ENCODE data around the gene POMGNT2.
"Not testable (repeated sequence)": the region's sequence is repeated elsewhere in the genome, so short reads cannot be mapped to it uniquely, and the experiment has no call there.

POMGNT2 gene

DNA sequence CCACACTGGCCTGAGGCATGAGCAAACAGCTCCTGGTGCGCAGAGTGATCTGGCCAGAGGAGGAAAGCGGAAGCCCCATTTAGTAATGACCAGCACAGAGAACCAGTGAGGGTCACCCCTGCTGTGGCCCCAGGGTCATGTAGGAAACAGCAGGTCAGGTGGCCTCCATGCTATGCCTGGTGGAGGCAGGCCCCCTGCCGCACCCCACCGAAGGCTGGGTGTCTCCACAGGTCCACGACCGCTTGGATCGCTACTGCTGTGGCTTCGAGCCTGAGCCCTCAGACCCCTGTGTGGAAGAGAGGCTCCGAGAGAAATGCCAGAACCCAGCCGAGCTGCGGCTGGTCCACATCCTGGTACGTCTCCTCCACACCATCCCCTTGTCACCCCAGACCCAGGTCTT, 52.6 kb downstream of the POMGNT2 start:
- Histone ChIP-seq H3K9ac (ENCODE audit: low read length) (no peak overlapping the region), H3K27me3 (ENCODE audit: insufficient read depth, low read length) (no peaks in the 10 kb centered on the region)

DNA sequence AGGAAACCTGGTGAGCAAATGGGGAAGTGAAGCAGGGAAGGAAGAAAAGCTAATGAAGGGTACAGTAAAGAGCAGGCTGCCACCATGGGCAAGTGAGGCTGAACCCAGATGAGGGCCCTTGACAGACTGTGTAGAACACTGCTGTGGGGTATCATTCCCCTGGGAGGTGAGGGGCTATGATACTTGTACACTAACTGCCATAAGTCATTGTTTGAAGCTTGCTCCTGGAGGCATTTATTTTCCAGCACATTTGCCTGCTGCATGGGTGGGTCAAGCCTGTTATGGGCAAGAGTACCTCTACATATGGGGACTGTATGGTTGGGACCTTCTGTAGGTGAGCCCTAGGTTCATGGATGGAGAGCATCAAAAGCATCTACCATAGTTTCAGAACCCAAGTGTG, 57.4 kb downstream of the POMGNT2 start:
- Histone ChIP-seq H3K79me2 (ENCODE audit: insufficient read depth, low read length) (no peaks in the 10 kb centered on the region), H3K27me3 (ENCODE audit: insufficient read depth, low read length) (no peaks in the 10 kb centered on the region), H3K4me2 (ENCODE audit: low read length) (no peak overlapping the region), H2AFZ (ENCODE audit: low read length) (no peak overlapping the region), H3K27ac (ENCODE audit: low read depth, low read length, poor library complexity, severe bottlenecking) (no peak overlapping the region), H3K9me3 (ENCODE audit: low read length) (0 out of 2 replicates have a peak, but pooled peaks cover 2% of the 10 kb centered on the region), H3K4me1 (ENCODE audit: insufficient read depth, low read length, severe bottlenecking) (no peaks in the 10 kb centered on the region), H3F3A (ENCODE audit: insufficient read depth, low read length) (no peaks in the 10 kb centered on the region), H3K4me3 (ENCODE audit: low read depth, low read length, poor library complexity, severe bottlenecking) (no peak overlapping the region), H4K20me1 (ENCODE audit: insufficient read depth, low read length) (no peaks in the 10 kb centered on the region), H3K36me3 (ENCODE audit: insufficient read depth, low read length) (no peaks in the 10 kb centered on the region), H3K9me2 (ENCODE audit: low read depth, low read length) (no peaks in the 10 kb centered on the region), H3K9ac (ENCODE audit: low read length) (no peak overlapping the region)
- TF ChIP-seq CTCF (IDR thresholded peaks at IDR 0.05; ENCODE audit: low read length): no peak

More for the DNA sequence above, 52.6 kb downstream of the POMGNT2 start:
- no peaks in the 10 kb centered on the region for H3K79me2 ChIP-seq (ENCODE audit: insufficient read depth, low read length)
- no peaks in the 10 kb centered on the region for H3K9me2 ChIP-seq (ENCODE audit: low read depth, low read length)
- H3F3A ChIP-seq (ENCODE audit: insufficient read depth, low read length): no peaks in the 10 kb centered on the region
- H2AFZ ChIP-seq (ENCODE audit: low read length): no peak overlapping the region
- no peaks in the 10 kb centered on the region for H4K20me1 ChIP-seq (ENCODE audit: insufficient read depth, low read length)
- H3K36me3 ChIP-seq (ENCODE audit: insufficient read depth, low read length): no peaks in the 10 kb centered on the region
- 0 out of 2 replicates have a peak, but pooled peaks cover 2% of the 10 kb centered on the region for H3K9me3 ChIP-seq (ENCODE audit: low read length)
- no peak overlapping the region for H3K27ac ChIP-seq (ENCODE audit: low read depth, low read length, poor library complexity, severe bottlenecking)
- H3K4me2 ChIP-seq (ENCODE audit: low read length): no peak overlapping the region
- no peak overlapping the region for H3K4me3 ChIP-seq (ENCODE audit: low read depth, low read length, poor library complexity, severe bottlenecking)
- TF ChIP-seq EZH2 (IDR thresholded peaks at IDR 0.05; ENCODE audit: borderline replicate concordance, low read length) (no peak), CTCF (IDR thresholded peaks at IDR 0.05; ENCODE audit: low read length) (no peak)
- H3K4me1 ChIP-seq (ENCODE audit: insufficient read depth, low read length, severe bottlenecking): no peaks in the 10 kb centered on the region

GRCh38 chr3:43046583-43046982, 59.3 kb downstream of the POMGNT2 start:
- H3K9ac ChIP-seq (ENCODE audit: low read length): no peak overlapping the region
- no peaks in the 10 kb centered on the region for H3K4me1 ChIP-seq (ENCODE audit: insufficient read depth, low read length, severe bottlenecking)
- no peaks in the 10 kb centered on the region for H3K27me3 ChIP-seq (ENCODE audit: insufficient read depth, low read length)
- H3K36me3 ChIP-seq (ENCODE audit: insufficient read depth, low read length): no peaks in the 10 kb centered on the region
- H3K9me2 ChIP-seq (ENCODE audit: low read depth, low read length): no peaks in the 10 kb centered on the region
- H3K27ac ChIP-seq (ENCODE audit: low read depth, low read length, poor library complexity, severe bottlenecking): no peak overlapping the region
- TF ChIP-seq EZH2 (IDR thresholded peaks at IDR 0.05; ENCODE audit: borderline replicate concordance, low read length): no peak
- TF ChIP-seq CTCF (IDR thresholded peaks at IDR 0.05; ENCODE audit: low read length): no peak
- no peak overlapping the region for H3K4me2 ChIP-seq (ENCODE audit: low read length)
- H3K79me2 ChIP-seq (ENCODE audit: insufficient read depth, low read length): no peaks in the 10 kb centered on the region
- no peaks in the 10 kb centered on the region for H3F3A ChIP-seq (ENCODE audit: insufficient read depth, low read length)
- no peak overlapping the region for H3K4me3 ChIP-seq (ENCODE audit: low read depth, low read length, poor library complexity, severe bottlenecking)
- 0 out of 2 replicates have a peak, but pooled peaks cover 2% of the 10 kb centered on the region for H3K9me3 ChIP-seq (ENCODE audit: low read length)
- H2AFZ ChIP-seq (ENCODE audit: low read length): no peak overlapping the region
- no peaks in the 10 kb centered on the region for H4K20me1 ChIP-seq (ENCODE audit: insufficient read depth, low read length)

DNA sequence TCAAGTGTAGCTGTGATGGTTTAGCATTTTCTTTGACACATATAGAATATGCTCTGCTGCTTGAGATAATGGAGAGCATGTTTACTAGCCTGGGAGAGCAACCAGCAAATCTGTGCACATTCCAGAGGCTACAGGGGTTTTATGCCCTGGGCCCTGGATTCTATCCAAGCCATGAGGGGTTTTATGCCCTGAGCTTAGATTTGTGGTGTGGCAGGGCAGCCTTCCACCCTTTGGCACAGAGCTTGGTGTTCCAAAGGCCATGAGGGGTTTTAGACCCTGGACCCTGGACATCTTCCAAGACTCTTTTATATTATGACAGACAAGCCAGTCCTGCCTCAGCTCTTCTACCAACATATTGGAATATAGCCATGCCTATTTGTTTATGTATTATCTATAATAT, 60.8 kb downstream of the POMGNT2 start:
- H2AFZ ChIP-seq (ENCODE audit: low read length); H3K4me3 ChIP-seq (ENCODE audit: low read depth, low read length, poor library complexity, severe bottlenecking); H3K9me2 ChIP-seq (ENCODE audit: low read depth, low read length); H3K27ac ChIP-seq (ENCODE audit: low read depth, low read length, poor library complexity, severe bottlenecking); H3K36me3 ChIP-seq (ENCODE audit: insufficient read depth, low read length); H3K27me3 ChIP-seq (ENCODE audit: insufficient read depth, low read length); H4K20me1 ChIP-seq (ENCODE audit: insufficient read depth, low read length); H3K9ac ChIP-seq (ENCODE audit: low read length); H3K4me1 ChIP-seq (ENCODE audit: insufficient read depth, low read length, severe bottlenecking); H3K9me3 ChIP-seq (ENCODE audit: low read length); H3F3A ChIP-seq (ENCODE audit: insufficient read depth, low read length); H3K79me2 ChIP-seq (ENCODE audit: insufficient read depth, low read length); H3K4me2 ChIP-seq (ENCODE audit: low read length): not testable (repeated sequence)
